ENCODE data around the gene CAMSAP2.

CAMSAP2 gene

GRCh38 chr1:200738327-200738948 is at the start of gene CAMSAP2:
Gene CAMSAP2 (plus strand): TSS chr1:200738893. CDS start chr1:200739828, 935 bp downstream.
- DNase-seq: peak; percentile 72 to 95 (median 90)
- intact Hi-C loops (cut with DNase I): loop anchor here (2.0 to 5.0 kb wide), 2 partner anchors 64 to 70 kb away; partner anchors contain the start of gene DDX59

GRCh38 chr1:200692316-200692715 is 46.4 kb upstream of the CAMSAP2 start:
- intact Hi-C loops (cut with DNase I): no loop called here
- no peak for DNase-seq

GRCh38 chr1:200693327-200693726 is 45.4 kb upstream of the CAMSAP2 start:
- intact Hi-C loops (cut with DNase I): no loop called here
- DNase-seq: no peak

GRCh38 chr1:200694738-200695137 is 44.0 kb upstream of the CAMSAP2 start:
- intact Hi-C loops (cut with DNase I): no loop called here

GRCh38 chr1:200699871-200700270 is 38.8 kb upstream of the CAMSAP2 start:
- no peak for DNase-seq
- intact Hi-C loops (cut with DNase I): no loop called here

More at GRCh38 chr1:200694738-200695137, 44.0 kb upstream of the CAMSAP2 start:
- no peak for DNase-seq

- DNase-seq: no peak
- intact Hi-C loops (cut with DNase I): no loop called here
Measured at GRCh38 chr1:200704986-200705500, 33.6 kb upstream of the CAMSAP2 start.

- intact Hi-C loops (cut with DNase I): no loop called here
- DNase-seq: no peak
Measured at GRCh38 chr1:200706111-200706814, 32.4 kb upstream of the CAMSAP2 start.

GRCh38 chr1:200707116-200707515 is 31.6 kb upstream of the CAMSAP2 start:
- intact Hi-C loops (cut with DNase I): no loop called here
- no peak for DNase-seq

- DNase-seq: no peak
- intact Hi-C loops (cut with DNase I): no loop called here
Measured at GRCh38 chr1:200708161-200708560, 30.5 kb upstream of the CAMSAP2 start.

GRCh38 chr1:200708769-200709168 is 29.9 kb upstream of the CAMSAP2 start:
- DNase-seq: peak in 2 of 42 donors; percentile 23 to 32
- intact Hi-C loops (cut with DNase I): no loop called here

GRCh38 chr1:200710166-200710565 is 28.5 kb upstream of the CAMSAP2 start:
- no peak for DNase-seq
- intact Hi-C loops (cut with DNase I): no loop called here

GRCh38 chr1:200714504-200715187 is 24.0 kb upstream of the CAMSAP2 start:
- intact Hi-C loops (cut with DNase I): no loop called here
- DNase-seq: no peak

GRCh38 chr1:200720199-200720598 is 18.5 kb upstream of the CAMSAP2 start:
- intact Hi-C loops (cut with DNase I): no loop called here
- no peak for DNase-seq

- no peak for DNase-seq
- intact Hi-C loops (cut with DNase I): no loop called here
Measured at GRCh38 chr1:200724064-200724463, 14.6 kb upstream of the CAMSAP2 start.

- intact Hi-C loops (cut with DNase I): no loop called here
- no peak for DNase-seq
Measured at GRCh38 chr1:200727257-200727656, 11.4 kb upstream of the CAMSAP2 start.

- intact Hi-C loops (cut with DNase I): no loop called here
- DNase-seq: no peak
Measured at GRCh38 chr1:200729863-200730262, 8.8 kb upstream of the CAMSAP2 start.

GRCh38 chr1:200731654-200732332 is 6.9 kb upstream of the CAMSAP2 start:
- intact Hi-C loops (cut with DNase I): no loop called here
- no peak for DNase-seq

- DNase-seq: no peak
- intact Hi-C loops (cut with DNase I): no loop called here
Measured at GRCh38 chr1:200732438-200732837, 6.3 kb upstream of the CAMSAP2 start.

GRCh38 chr1:200733907-200734306 is 4.8 kb upstream of the CAMSAP2 start:
- intact Hi-C loops (cut with DNase I): no loop called here
- DNase-seq: no peak

All from head of caudate nucleus (tissue), 42 donors.